Prostate gland (tissue), 2 donors: ENCODE results near the gene DCUN1D5. TPM values are rescaled to one million over a fixed set of nuclear protein-coding genes. Genes with fewer than 3 reads are reported as not detected.

Source experiments
- DNase-seq: peaks from one replicate; pipeline ENCODE4 v3.0.0-alpha.2; 2019; ENCODE audit warnings: low spot score
- H3K27ac ChIP-seq, 2 donors: fragments of 200-600 bp; sonication (generic); 2 replicates each; pipeline ENCODE4 v1.5.1; 2017 to 2019
- H3K27me3 ChIP-seq: fragments of 200-600 bp; sonication (generic); replicated peaks from 2 replicates; pipeline ENCODE4 v1.5.1; 2019; ENCODE audit not compliant: insufficient read depth
- H3K36me3 ChIP-seq, 2 donors: fragments of 200-600 bp; sonication (generic); 1 replicate in 1 of 2; 2 replicates in 1 of 2; pipeline versions ENCODE4 v1.5.1 to v1.8.1; 2017 to 2019
- H3K4me1 ChIP-seq: fragments of 200-600 bp; sonication (generic); replicated peaks from 2 replicates; pipeline ENCODE4 v1.5.1; 2019
- H3K4me3 ChIP-seq, 2 donors: fragments of 200-600 bp; sonication (generic); 2 replicates each; pipeline ENCODE4 v1.5.1; 2017 to 2019
- H3K9me3 ChIP-seq: fragments of 200-600 bp; sonication (generic); 2 replicates; pipeline ENCODE4 v1.5.1; 2017
- POLR2A ChIP-seq: fragments of 450-650 bp; IDR thresholded peaks from one replicate; pipeline ENCODE4 v1.6.1; 2016; ENCODE audit warnings: antibody characterized with exemption, mild to moderate bottlenecking
- POLR2AphosphoS5 ChIP-seq: sonication (generic); formaldehyde crosslinking; IDR thresholded peaks from one replicate; pipeline ENCODE4 v1.6.1; 2017; ENCODE audit warnings: antibody characterized with exemption
- WGBS: methylation state at CpG from one replicate; pipeline ENCODE4 v1.1.5; 2018; 5-methylcytosine and 5-hydroxymethylcytosine counted together
- intact Hi-C: fragments of 100-400 bp; cut with DNase I; formaldehyde crosslinking; loops from one replicate; pipeline ENCODE4 v1.14.2; 2022
- total RNA-seq, 2 donors: library from RNA; depleted of rRNA; stranded (reverse); fragments of >200 nt; gene quantifications; one replicate each; pipeline ENCODE4 v1.1.0, GENCODE V29; 2016
- TF ChIP-seq, protein P1 (sequence below), 4 experiments: fragments of 200-600 bp in 2 of 4; fragments of 450-650 bp in 2 of 4; sonication (generic) in 2 of 4; IDR thresholded peaks; 1 replicate in 3 of 4; 2 replicates in 1 of 4; pipeline ENCODE4 v1.5.1; 2016 to 2019; ENCODE audit warnings: antibody characterized with exemption in 4 of 4, mild to moderate bottlenecking in 2 of 4, moderate library complexity in 2 of 4

The DCUN1D5 gene
- total RNA-seq, 2 donors from 2014 or later = 38.9 to 74.8 TPM

DNA sequence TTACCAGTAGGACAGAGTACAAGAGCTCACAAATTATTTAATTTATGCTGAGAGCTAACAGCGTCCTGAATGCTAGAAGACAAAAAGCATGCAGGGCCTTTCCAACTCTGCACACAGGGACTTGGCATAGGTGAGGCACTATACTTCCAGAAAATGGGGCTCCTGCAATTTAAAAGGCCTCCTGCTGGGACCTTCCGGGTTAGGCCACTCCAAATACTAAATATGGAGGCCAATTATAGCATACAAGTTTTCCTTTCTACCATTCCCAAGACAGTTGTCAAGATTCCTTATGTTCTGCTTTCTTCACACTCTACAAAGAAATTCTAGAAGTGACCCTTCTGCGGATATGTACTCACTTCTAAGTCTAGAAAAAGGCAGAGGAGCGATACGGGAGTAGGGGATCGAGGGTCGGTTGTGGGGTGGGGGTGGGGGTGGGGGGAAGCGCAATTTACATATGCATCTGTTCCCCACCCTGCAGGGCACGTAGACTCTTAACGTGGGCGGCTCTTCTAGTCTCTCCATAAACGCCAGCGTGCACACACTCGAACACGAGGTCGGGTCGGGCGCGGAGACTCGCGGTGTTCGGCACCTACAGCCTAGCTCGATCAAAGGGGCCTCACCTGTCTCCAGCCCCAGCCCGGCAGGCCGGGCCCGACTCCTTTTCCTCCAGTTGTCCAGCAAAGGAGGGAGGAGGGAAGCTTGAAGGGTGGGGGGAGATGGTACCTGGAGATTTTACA is 728 bp downstream of the DCUN1D5 start:
- Histone ChIP-seq H3K27ac (peak overlapping the region; percentile 84 to 85), H3K4me3 (peak overlapping the region; percentile 85 to 95), H3K4me1 (no peaks in the 10 kb centered on the region), H3K9me3 (no peaks in the 10 kb centered on the region), H3K27me3 (no peaks in the 10 kb centered on the region), H3K36me3 (no peaks in the 10 kb centered on the region)
- peak; percentile 12 for DNase-seq
- TF ChIP-seq, protein P1, sequence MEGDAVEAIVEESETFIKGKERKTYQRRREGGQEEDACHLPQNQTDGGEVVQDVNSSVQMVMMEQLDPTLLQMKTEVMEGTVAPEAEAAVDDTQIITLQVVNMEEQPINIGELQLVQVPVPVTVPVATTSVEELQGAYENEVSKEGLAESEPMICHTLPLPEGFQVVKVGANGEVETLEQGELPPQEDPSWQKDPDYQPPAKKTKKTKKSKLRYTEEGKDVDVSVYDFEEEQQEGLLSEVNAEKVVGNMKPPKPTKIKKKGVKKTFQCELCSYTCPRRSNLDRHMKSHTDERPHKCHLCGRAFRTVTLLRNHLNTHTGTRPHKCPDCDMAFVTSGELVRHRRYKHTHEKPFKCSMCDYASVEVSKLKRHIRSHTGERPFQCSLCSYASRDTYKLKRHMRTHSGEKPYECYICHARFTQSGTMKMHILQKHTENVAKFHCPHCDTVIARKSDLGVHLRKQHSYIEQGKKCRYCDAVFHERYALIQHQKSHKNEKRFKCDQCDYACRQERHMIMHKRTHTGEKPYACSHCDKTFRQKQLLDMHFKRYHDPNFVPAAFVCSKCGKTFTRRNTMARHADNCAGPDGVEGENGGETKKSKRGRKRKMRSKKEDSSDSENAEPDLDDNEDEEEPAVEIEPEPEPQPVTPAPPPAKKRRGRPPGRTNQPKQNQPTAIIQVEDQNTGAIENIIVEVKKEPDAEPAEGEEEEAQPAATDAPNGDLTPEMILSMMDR (IDR thresholded peaks at IDR 0.05) = no peak
- TF ChIP-seq POLR2AphosphoS5 (no peak), POLR2A (no peak)
- WGBS = under 1% methylated on average over 26 of the region's 26 CpGs
- intact Hi-C loops = no loop called here

DNA sequence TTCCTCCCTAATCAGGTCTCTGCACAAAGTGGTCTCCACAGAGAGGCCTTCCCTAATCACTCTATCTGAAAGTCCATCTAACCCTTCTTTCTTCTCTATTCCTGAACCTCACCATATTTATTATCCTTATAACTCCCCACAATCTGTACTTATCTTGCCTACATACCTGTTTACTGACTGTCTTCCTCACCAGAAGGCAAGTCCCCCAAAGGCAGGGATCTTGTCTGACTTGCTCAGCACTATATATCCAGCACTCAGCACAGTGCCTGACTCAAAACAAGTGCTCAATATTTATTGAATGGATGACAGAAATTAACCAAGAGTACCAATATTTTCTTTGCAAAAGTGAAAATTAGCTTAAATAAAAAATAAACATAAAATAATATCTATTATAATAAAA is 5.5 kb downstream of the DCUN1D5 start:
- Histone ChIP-seq H3K4me1 (no peaks in the 10 kb centered on the region), H3K27ac (no peak overlapping the region), H3K27me3 (no peaks in the 10 kb centered on the region), H3K36me3 (no peaks in the 10 kb centered on the region), H3K9me3 (no peaks in the 10 kb centered on the region), H3K4me3 (no peak overlapping the region)
- intact Hi-C loops = no loop called here
- TF ChIP-seq, protein P1 (IDR thresholded peaks at IDR 0.05) = no peak
- no peak for TF ChIP-seq POLR2AphosphoS5
- TF ChIP-seq POLR2A = no peak
- no peak for DNase-seq

DNA sequence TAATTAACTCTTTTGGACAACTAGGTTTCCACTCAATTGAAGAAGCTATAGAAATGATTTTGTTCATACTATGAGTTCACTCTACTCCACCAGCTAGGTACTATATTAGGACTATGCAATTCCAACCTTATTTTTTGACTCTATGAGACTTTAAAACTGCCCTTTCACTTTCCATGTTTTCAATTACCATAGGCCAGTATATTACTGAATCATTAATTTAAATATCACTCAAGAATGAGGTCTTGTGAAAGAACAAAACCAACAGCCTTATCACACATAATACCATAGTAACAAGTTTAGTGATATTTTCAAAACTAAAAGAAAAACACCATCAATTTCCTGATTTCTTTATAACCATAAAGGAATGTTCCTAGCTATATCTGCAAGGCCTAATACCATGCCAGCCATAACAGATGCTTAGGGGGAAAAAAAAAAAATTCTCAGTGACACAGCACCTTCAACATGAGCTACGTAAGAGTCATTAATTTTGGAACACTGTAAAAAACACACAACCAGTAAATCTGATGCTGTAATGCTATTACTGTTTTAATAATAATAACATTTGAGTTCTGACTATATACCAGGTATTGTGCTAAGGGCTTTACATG is 6.1 kb downstream of the DCUN1D5 start:
- no peaks in the 10 kb centered on the region for H3K27me3 ChIP-seq
- no peak for DNase-seq
- H3K36me3 ChIP-seq = no peaks in the 10 kb centered on the region
- intact Hi-C loops = no loop called here
- H3K9me3 ChIP-seq = no peaks in the 10 kb centered on the region
- no peak overlapping the region for H3K27ac ChIP-seq
- 86% methylated on average over 1 of the region's 1 CpG for WGBS
- TF ChIP-seq POLR2A = no peak
- TF ChIP-seq POLR2AphosphoS5 = no peak
- TF ChIP-seq, protein P1 (IDR thresholded peaks at IDR 0.05) = no peak
- no peaks in the 10 kb centered on the region for H3K4me1 ChIP-seq
- no peak overlapping the region for H3K4me3 ChIP-seq

DNA sequence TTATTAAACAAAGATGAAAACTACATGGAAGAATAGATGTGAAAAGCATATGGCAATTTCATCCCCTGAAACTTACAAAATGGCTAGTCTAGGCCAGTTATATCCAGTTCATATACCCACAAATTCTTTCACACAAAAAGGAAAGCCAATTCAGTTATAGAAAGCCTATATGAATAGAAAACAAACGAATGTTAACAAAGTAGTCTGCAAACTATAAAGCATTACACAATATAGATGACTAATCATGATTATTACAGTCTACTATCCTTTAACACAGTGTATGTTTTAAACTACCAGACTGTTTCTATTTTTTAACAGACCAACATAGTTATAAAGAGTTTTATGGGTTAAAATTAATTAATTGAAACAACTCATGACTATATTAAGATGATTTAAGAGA is 12.1 kb downstream of the DCUN1D5 start:
- Histone ChIP-seq H3K27ac (no peak overlapping the region), H3K36me3 (no peaks in the 10 kb centered on the region), H3K4me3 (no peak overlapping the region), H3K27me3 (no peaks in the 10 kb centered on the region), H3K4me1 (no peaks in the 10 kb centered on the region), H3K9me3 (no peaks in the 10 kb centered on the region)
- TF ChIP-seq, protein P1 (IDR thresholded peaks at IDR 0.05) = no peak
- TF ChIP-seq POLR2A (no peak), POLR2AphosphoS5 (no peak)
- intact Hi-C loops = no loop called here
- 68% methylated on average over 1 of the region's 1 CpG for WGBS
- DNase-seq = no peak

DNA sequence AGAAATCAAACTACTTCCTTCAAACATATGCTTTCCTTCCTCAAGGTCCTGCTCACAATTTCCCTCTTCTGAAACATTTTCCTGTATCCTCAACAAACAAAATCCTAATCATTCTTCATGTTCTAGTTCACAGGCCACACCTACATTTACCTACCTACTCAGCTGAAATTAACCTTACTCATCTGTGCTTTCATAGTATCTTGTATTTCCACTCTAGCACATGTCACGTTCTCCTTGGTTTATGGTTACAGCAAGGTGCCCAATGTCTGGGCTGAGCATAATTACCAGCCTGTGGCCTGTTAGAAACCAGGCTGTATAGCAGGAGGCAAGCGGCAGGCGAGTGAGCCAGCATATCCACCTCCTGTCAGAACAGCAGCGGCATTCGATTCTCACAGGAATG is 13.2 kb downstream of the DCUN1D5 start:
- no peak for DNase-seq
- TF ChIP-seq, protein P1 (IDR thresholded peaks at IDR 0.05) = no peak
- no peak for TF ChIP-seq POLR2A
- no peak for TF ChIP-seq POLR2AphosphoS5
- H3K36me3 ChIP-seq = no peaks in the 10 kb centered on the region
- intact Hi-C loops = no loop called here
- H3K4me3 ChIP-seq = no peak overlapping the region
- H3K27ac ChIP-seq = no peak overlapping the region
- WGBS = 96% methylated on average over 5 of the region's 5 CpGs
- H3K4me1 ChIP-seq = no peaks in the 10 kb centered on the region
- no peaks in the 10 kb centered on the region for H3K9me3 ChIP-seq
- no peaks in the 10 kb centered on the region for H3K27me3 ChIP-seq
